GM21390 (cell line): ENCODE measurements around the gene LRG1.

Experiments
- ATAC-seq: cut with Tn5 transposase; IDR thresholded peaks from one replicate; pipeline ENCODE4 v1.9.1; 2021; ENCODE audit not compliant: unreplicated experiment

LRG1 gene

GRCh38 chr19:4497770-4498389 lies 42.0 kb downstream of the LRG1 start:
- ATAC-seq, result no peak

- no peak for ATAC-seq
These were observed 43.5 kb downstream of the LRG1 start for GRCh38 chr19:4496304-4496703.

GRCh38 chr19:4495471-4495870 lies 44.4 kb downstream of the LRG1 start:
- ATAC-seq, result no peak

- ATAC-seq, result no peak
These were observed 45.2 kb downstream of the LRG1 start for GRCh38 chr19:4494691-4495064.

- no peak for ATAC-seq
These were observed 45.7 kb downstream of the LRG1 start for GRCh38 chr19:4493929-4494690.

GRCh38 chr19:4493104-4493928 lies 46.5 kb downstream of the LRG1 start:
- ATAC-seq, result no peak

- no peak for ATAC-seq
These were observed 47.3 kb downstream of the LRG1 start for GRCh38 chr19:4492337-4493103.

GRCh38 chr19:4491446-4491845 lies 48.4 kb downstream of the LRG1 start:
- ATAC-seq, result no peak

GRCh38 chr19:4488496-4488895 lies 51.3 kb downstream of the LRG1 start:
- no peak for ATAC-seq

GRCh38 chr19:4487572-4487971 lies 52.3 kb downstream of the LRG1 start:
- no peak for ATAC-seq
